Activated T-helper 2 cell treated with anti-CD3 and anti-CD28 coated beads, Interferon-gamma antibody, Interleukin-2, Interleukin-4, amounts not matched to agents 10 μg/mL and 5 μg/mL and 100 μg/mL, durations not matched to agents 14 hours and 24 hours and 36 hours (primary cell): ENCODE measurements around the gene HEXB. TPM values are rescaled to one million over a fixed set of nuclear protein-coding genes. Genes with fewer than 3 reads are reported as not detected.
"Not testable (repeated sequence)": the region's sequence is repeated elsewhere in the genome, so short reads cannot be mapped to it uniquely, and the experiment has no call there.

ENCODE experiments used
- DNase-seq: peaks from one replicate; pipeline ENCODE4 v3.0.0; 2021; ENCODE audit warnings: low spot score
- H3K27ac Mint-ChIP-seq: one replicate; pipeline ENCODE4 v1.8.0; 2021; ENCODE audit warnings: mixed read lengths
- H3K27me3 Mint-ChIP-seq: one replicate; pipeline ENCODE4 v1.8.0; 2021; ENCODE audit warnings: low read depth, mixed read lengths
- H3K36me3 Mint-ChIP-seq: one replicate; pipeline ENCODE4 v1.8.0; 2021; ENCODE audit warnings: low read depth, mixed read lengths
- H3K4me1 Mint-ChIP-seq: one replicate; pipeline ENCODE4 v1.8.0; 2021; ENCODE audit warnings: low read depth, mixed read lengths
- H3K4me3 Mint-ChIP-seq: one replicate; pipeline ENCODE4 v1.8.0; 2021; ENCODE audit warnings: low read depth, mild to moderate bottlenecking, moderate library complexity, mixed read lengths
- H3K9me3 Mint-ChIP-seq: one replicate; pipeline ENCODE4 v1.8.0; 2021; ENCODE audit warnings: mixed read lengths
- intact Hi-C: fragments of 100-400 bp; cut with micrococcal nuclease; formaldehyde crosslinking; loops from one replicate; pipeline ENCODE4 v1.15.1; 2023
- total RNA-seq: library from RNA; stranded (reverse); gene quantifications from 2 replicates; pipeline ENCODE4 v1.2.3, GENCODE V29; 2022

Gene HEXB
- total RNA-seq, 1 donor from 2014 or later: 56.6 TPM

DNA sequence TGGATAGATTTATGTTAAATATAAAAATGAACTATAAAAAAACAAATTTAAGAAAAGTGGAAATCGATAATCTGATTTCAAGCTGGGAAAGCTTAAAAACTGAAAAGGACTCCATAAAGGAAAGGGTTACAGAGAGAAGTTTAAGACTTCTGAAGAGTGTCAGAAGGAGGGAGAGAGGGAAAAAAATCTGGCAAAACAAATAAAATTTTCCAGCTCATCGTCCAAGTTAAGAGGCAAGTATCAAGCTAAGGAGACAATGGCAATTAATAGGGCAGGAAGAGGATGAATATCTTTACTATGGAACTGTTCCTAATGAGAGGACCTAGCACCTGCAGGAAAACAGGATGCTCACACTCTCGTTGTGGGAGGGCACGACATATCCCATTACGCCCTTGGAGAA lies 20.5 kb upstream of the HEXB start:
- no peak for DNase-seq
- H3K36me3 Mint-ChIP-seq: no peaks in the 10 kb centered on the region
- no peaks in the 10 kb centered on the region for H3K9me3 Mint-ChIP-seq
- no peaks in the 10 kb centered on the region for H3K4me1 Mint-ChIP-seq
- H3K27me3 Mint-ChIP-seq: peaks cover 36% of the 10 kb centered on the region
- H3K4me3 Mint-ChIP-seq: no peak overlapping the region
- no peak overlapping the region for H3K27ac Mint-ChIP-seq
- intact Hi-C loops: no loop called here

DNA sequence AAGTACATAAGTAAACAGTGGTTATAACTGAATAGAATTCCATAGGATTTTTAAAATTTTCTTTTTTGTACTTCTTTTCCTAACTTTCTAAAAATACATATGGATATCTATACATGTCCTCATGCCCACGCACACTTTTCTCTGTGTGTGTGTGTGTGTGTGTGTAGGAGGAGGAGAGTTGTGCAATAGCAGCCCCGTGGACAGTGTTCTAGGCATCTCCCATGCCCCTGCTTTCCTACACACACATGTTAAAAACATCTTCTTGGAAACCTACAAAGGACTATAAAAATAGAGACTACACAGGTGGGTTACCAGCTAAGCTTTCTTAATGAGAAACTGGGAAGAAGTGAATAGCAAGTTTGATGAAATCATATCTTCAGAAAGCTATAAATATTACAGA lies 19.8 kb upstream of the HEXB start:
- H3K4me3 Mint-ChIP-seq: no peak overlapping the region
- H3K27me3 Mint-ChIP-seq: peaks cover 36% of the 10 kb centered on the region
- H3K36me3 Mint-ChIP-seq: no peaks in the 10 kb centered on the region
- no peak for DNase-seq
- intact Hi-C loops: no loop called here
- H3K27ac Mint-ChIP-seq: no peak overlapping the region
- no peaks in the 10 kb centered on the region for H3K9me3 Mint-ChIP-seq
- no peaks in the 10 kb centered on the region for H3K4me1 Mint-ChIP-seq

DNA sequence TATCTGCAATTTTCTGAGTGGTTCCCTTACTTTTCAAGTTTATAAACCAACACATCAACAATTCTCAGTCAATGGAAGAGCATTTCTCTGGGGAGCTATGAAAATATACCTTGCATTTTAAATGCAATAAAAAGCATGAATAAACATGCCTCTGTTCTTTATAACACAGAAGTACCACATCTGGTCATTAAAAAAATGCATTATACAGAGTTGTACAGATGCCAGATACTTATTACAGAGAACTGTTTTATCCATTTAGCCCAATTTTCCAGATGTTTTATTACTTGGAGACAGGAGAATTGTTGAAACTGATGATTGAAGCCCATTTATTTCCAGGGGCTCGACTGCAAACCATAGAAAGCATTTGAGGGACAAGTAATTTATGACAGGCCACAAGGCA lies 19.2 kb upstream of the HEXB start:
- peaks cover 31% of the 10 kb centered on the region for H3K27me3 Mint-ChIP-seq
- intact Hi-C loops: no loop called here
- H3K9me3 Mint-ChIP-seq: no peaks in the 10 kb centered on the region
- no peak overlapping the region for H3K4me3 Mint-ChIP-seq
- no peak overlapping the region for H3K27ac Mint-ChIP-seq
- H3K4me1 Mint-ChIP-seq: no peaks in the 10 kb centered on the region
- no peaks in the 10 kb centered on the region for H3K36me3 Mint-ChIP-seq
- no peak for DNase-seq

DNA sequence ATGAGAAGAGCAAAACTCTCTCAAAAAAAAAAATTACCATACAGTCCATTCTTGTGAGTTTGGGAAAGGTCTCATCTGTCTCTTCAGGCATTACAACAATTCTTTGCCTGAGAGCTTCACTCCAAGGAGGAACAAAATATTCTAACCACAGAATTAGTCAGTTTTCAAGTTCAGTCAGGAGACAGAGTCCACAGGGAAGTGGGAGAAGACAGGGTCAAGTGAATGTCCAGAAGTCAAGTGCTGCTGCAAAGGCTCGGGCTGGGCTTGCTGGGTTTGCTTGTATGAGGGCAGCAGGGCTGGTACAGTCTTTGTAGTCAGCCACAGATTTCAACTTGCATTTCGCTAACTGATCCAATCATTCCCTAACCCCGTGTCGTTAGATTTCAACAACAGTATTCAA lies 17.6 kb upstream of the HEXB start:
- no peaks in the 10 kb centered on the region for H3K9me3 Mint-ChIP-seq
- intact Hi-C loops: no loop called here

DNA sequence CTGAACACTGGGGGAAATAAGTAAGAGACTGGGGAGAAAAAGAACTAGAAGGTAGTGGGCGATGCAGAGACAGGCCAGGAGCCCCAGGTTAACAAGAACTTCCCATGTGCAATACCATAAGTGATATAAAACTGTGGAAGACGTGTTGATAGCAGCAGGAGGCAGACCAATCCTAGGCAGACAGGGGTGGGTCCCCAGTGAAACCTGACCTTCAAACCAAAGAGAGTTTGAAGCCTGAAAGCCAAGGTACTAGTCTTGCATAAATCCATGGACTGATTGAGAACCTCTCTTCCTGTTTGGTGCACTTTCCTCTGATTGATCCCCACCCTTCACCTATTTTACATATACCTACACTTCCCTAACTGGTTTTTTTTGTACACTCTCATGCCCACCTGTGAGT lies 15.2 kb upstream of the HEXB start:
- H3K4me1 Mint-ChIP-seq: no peaks in the 10 kb centered on the region
- H3K27ac Mint-ChIP-seq: no peak overlapping the region
- H3K36me3 Mint-ChIP-seq: no peaks in the 10 kb centered on the region
- H3K9me3 Mint-ChIP-seq: no peaks in the 10 kb centered on the region
- intact Hi-C loops: no loop called here
- DNase-seq: no peak
- H3K27me3 Mint-ChIP-seq: peaks cover 22% of the 10 kb centered on the region
- no peak overlapping the region for H3K4me3 Mint-ChIP-seq

More for the DNA sequence above, 17.6 kb upstream of the HEXB start:
- DNase-seq: no peak
- no peaks in the 10 kb centered on the region for H3K36me3 Mint-ChIP-seq
- H3K27ac Mint-ChIP-seq: no peak overlapping the region
- H3K27me3 Mint-ChIP-seq: peaks cover 24% of the 10 kb centered on the region
- H3K4me1 Mint-ChIP-seq: no peaks in the 10 kb centered on the region
- no peak overlapping the region for H3K4me3 Mint-ChIP-seq

DNA sequence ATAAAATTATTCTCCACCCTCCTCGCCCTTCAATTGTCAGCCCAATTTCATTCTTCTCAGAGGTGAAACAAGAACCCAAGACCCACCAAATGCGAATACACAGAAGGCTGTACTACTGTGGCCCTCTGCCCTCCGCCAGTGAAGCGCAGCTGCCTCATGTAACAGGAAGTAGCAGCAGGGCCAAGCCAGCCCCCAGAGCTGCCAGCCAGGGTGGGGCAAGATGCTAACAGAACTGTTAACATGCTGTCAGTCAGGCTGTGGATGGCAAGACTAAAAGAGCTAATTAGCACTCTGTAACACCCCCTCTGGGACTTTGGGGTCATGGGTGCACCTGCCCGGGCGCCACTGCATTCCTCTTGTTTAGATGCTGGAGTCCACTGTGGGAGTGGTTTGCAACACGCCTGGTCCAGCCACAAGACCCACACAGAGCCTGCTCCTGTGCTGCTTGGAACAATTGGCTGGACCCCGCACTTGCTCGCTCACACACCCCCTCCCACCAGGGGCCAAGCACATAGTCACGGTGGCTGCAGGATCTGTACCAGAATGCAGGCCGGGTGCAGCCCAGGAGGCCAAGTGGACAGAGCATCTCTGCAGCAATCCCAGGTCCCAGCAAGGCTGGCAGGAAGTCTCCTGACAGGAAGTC lies 14.5 kb upstream of the HEXB start:
- no peaks in the 10 kb centered on the region for H3K36me3 Mint-ChIP-seq
- no peak for DNase-seq
- H3K27ac Mint-ChIP-seq: no peak overlapping the region
- no peaks in the 10 kb centered on the region for H3K4me1 Mint-ChIP-seq
- H3K4me3 Mint-ChIP-seq: no peak overlapping the region
- peaks cover 23% of the 10 kb centered on the region for H3K27me3 Mint-ChIP-seq
- intact Hi-C loops: no loop called here
- H3K9me3 Mint-ChIP-seq: no peaks in the 10 kb centered on the region

DNA sequence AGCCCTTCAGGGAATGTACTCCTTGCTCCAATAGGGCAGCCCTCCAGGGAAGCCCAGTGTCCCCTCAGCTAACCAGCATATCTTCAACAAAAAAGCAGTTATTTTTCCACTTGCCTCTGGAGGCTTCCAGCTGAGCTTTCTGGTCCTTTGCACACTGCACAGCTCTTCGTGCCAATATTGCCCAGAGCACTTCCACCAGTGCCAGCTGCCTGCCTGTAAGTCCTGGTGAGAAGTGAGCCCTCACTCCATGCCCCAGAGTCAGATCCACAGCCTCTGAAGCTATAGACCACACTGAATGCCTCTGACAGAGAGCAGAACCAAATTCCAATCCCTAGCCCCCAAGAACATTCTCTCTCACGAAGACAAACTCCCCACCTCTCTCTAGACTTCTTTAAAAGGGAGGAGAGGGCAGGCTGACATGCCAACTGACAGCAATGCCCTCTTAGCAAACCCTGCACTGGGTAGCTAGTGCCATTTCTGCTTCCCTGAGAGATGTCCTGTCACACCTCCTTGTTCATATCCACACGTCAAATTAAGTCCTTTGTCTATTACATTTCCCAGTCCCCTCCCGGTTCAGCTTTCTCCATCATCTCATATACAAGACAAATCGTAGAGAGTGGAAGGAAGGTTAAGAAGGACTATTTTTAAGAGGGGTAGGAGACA lies 12.7 kb upstream of the HEXB start:
- Mint-ChIP-seq H3K36me3 (no peaks in the 10 kb centered on the region), H3K9me3 (no peaks in the 10 kb centered on the region), H3K27ac (no peak overlapping the region), H3K4me1 (no peaks in the 10 kb centered on the region), H3K4me3 (no peak overlapping the region), H3K27me3 (peaks cover 17% of the 10 kb centered on the region)
- no peak for DNase-seq
- intact Hi-C loops: loop anchor here (2.0 kb wide), 1 partner anchor 246 kb away; no protein-coding TSS in a partner anchor

DNA sequence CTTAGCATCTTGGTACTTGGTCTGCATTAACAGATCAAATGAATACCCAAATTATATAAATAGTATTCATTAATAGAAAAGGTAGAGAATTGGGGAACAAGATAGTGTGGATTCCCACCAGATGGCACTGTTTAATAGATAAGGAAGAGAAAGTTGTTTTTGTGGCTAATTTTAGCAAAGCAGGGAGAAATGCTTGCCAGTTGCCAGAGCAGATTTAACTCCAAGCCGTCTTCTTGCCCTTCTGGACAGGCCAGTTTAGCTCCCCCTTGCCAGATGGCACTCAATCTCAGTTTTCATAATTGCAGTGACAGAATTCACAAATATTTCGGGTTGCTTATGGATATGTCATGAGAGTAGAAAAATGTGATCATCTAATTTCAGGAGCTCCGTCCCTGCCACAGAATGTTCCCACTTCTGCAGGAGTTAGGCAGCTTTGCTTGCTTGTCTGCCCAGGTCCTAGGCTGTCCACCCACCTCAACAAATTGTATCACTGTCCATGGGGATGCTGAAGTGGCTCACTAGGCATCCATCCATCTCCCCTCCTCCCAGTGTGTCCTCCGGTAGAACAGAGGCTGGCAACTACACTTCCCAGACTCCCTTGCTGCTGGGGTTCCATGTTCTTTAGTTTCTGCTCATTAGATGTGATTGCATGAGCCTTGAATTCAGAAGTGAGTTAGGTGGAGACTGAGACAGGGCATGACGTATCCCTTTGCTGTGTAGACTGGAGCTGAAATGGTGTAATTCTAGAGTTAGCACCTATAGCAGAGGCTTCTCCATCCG lies 11.8 kb upstream of the HEXB start:
- peaks cover 17% of the 10 kb centered on the region for H3K27me3 Mint-ChIP-seq
- DNase-seq: no peak
- H3K9me3 Mint-ChIP-seq: no peaks in the 10 kb centered on the region
- no peaks in the 10 kb centered on the region for H3K36me3 Mint-ChIP-seq
- intact Hi-C loops: loop anchor here (2.0 kb wide), 1 partner anchor 246 kb away; no protein-coding TSS in a partner anchor
- H3K4me3 Mint-ChIP-seq: no peak overlapping the region
- H3K4me1 Mint-ChIP-seq: no peaks in the 10 kb centered on the region
- H3K27ac Mint-ChIP-seq: no peak overlapping the region

DNA sequence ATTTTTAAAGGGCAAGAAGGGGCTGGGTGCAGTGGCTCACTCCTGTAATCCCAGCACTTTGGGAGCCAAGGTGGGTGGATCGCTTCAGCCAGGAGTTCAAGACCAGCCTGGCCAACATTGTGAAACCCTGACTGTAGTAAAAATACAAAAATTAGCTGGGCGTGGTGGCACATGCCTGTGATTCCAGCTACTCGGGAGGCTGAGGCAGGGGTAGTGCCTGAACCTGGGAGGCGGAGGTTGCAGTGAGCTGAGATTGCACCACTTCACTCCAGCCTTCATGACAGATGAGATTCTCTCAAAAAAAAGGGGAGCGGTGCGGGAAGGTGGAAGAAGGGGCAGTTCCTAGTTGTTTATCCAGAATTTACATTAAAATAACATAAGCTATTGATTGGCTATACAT lies 8.6 kb upstream of the HEXB start:
- DNase-seq, H3K9me3 Mint-ChIP-seq, intact Hi-C loops, H3K4me3 Mint-ChIP-seq, H3K36me3 Mint-ChIP-seq, H3K27ac Mint-ChIP-seq, H3K4me1 Mint-ChIP-seq: not testable (repeated sequence)
- peaks cover 36% of the 10 kb centered on the region for H3K27me3 Mint-ChIP-seq

DNA sequence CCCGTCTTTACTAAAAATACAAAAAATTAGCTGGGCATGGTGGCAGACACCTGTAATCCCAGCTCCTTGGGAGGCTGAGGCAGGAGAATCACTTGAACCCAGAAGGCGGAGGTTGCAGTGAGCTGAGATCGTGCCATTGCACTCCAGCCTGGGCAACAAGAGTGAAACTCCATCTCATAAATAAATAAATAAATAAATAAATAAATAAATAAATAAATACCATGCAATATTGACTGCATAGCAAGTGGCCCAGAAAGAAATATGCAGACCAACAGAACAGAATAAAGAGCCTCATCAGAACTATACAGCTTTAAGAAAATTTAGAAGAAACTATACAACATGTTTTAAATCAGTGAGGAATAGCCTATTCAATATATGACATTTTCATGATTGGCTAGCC lies 6.9 kb upstream of the HEXB start:
- H3K27me3 Mint-ChIP-seq: peaks cover 38% of the 10 kb centered on the region
- H3K27ac Mint-ChIP-seq, H3K36me3 Mint-ChIP-seq, H3K4me1 Mint-ChIP-seq, intact Hi-C loops, H3K4me3 Mint-ChIP-seq, H3K9me3 Mint-ChIP-seq, DNase-seq: not testable (repeated sequence)

DNA sequence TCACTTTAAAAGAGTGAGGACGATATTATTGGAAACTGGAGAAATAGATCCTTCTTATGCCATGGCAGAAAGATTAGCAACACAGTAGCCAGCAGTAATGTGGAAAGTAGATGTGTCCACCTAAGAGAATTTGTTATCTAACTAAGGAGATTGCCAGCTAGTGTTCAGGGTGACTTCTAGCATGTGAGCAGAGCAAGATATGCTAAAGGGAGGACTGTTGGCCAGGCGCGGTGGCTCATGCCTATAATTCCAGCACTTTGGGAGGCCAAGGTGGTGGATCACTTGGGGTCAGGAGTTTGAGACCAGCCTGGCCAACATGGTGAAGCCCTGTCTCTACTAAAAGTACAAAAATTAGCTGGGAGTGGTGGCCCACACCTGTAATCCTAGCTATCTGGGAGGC lies 5.7 kb upstream of the HEXB start:
- intact Hi-C loops, DNase-seq, H3K27ac Mint-ChIP-seq, H3K9me3 Mint-ChIP-seq, H3K36me3 Mint-ChIP-seq, H3K4me3 Mint-ChIP-seq, H3K4me1 Mint-ChIP-seq: not testable (repeated sequence)
- H3K27me3 Mint-ChIP-seq: peaks cover 36% of the 10 kb centered on the region

DNA sequence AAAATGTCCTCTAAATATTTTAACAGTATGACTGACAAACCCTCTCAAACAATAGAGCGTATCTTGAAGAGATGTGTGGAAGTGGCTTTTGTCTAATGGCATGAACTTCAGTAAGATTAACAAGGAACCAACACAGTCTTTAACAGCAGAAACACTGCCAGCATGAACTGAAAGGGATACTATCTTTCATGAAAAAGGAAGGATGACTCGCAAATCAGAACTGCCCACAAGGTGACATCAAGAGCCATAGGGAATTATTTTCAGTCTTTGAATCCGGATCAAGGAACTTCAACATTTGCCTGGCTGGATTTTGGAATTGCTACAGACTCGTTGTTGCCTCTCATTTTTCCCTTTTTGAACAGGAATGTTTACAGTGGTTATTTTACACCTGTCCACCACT lies 5.1 kb upstream of the HEXB start:
- H3K4me3 Mint-ChIP-seq: no peak overlapping the region
- peaks cover 35% of the 10 kb centered on the region for H3K27me3 Mint-ChIP-seq
- no peak for DNase-seq
- H3K27ac Mint-ChIP-seq: no peak overlapping the region
- intact Hi-C loops: loop anchor here (10.0 kb wide), 1 partner anchor 375 kb away; the partner anchor contains the start of gene GCNT4
- no peaks in the 10 kb centered on the region for H3K36me3 Mint-ChIP-seq
- H3K4me1 Mint-ChIP-seq: peaks cover 3% of the 10 kb centered on the region
- no peaks in the 10 kb centered on the region for H3K9me3 Mint-ChIP-seq
